Measurements from ENCODE around the gene RPL37. TPM values are rescaled to one million over a fixed set of nuclear protein-coding genes. Genes with fewer than 3 reads are reported as not detected.

The RPL37 gene
- total RNA-seq, 2 donors from 2014 or later: 867 to 934 TPM

- Histone ChIP-seq H3K9ac (ENCODE audit: low read depth in 2 of 2, low read length in 2 of 2) (no peak overlapping the region), H3K36me3 (peaks cover 23% of the 10 kb centered on the region), H3K27ac (no peak overlapping the region), H3K9me3 (no peaks in the 10 kb centered on the region), H3K4me3 (no peak overlapping the region), H3K4me1 (no peaks in the 10 kb centered on the region), H3K27me3 (no peaks in the 10 kb centered on the region)
- intact Hi-C loops (cut with DNase I): loop anchor here (5.0 kb wide), 1 partner anchor 75 kb away; the partner anchor contains the start of gene TTC33
- no peak for TF ChIP-seq CTCF (IDR thresholded peaks at IDR 0.05)
- DNase-seq: no peak
These were observed 2.7 kb downstream of the RPL37 start for GRCh38 chr5:40832345-40832744.

GRCh38 chr5:40831346-40832210, 3.4 kb downstream of the RPL37 start:
- no peak for TF ChIP-seq CTCF (IDR thresholded peaks at IDR 0.05)
- Histone ChIP-seq H3K4me3 (no peak overlapping the region), H3K27me3 (no peaks in the 10 kb centered on the region), H3K36me3 (peaks cover 23% of the 10 kb centered on the region), H3K27ac (no peak overlapping the region), H3K9ac (ENCODE audit: low read depth in 2 of 2, low read length in 2 of 2) (no peak overlapping the region), H3K4me1 (no peaks in the 10 kb centered on the region), H3K9me3 (no peaks in the 10 kb centered on the region)
- intact Hi-C loops (cut with DNase I): loop anchor here (5.0 kb wide), 1 partner anchor 74 kb away; the partner anchor contains the start of gene TTC33
- no peak for DNase-seq

GRCh38 chr5:40829748-40830533, 5.1 kb downstream of the RPL37 start:
- Histone ChIP-seq H3K4me1 (no peaks in the 10 kb centered on the region), H3K4me3 (no peak overlapping the region), H3K36me3 (peaks cover 23% of the 10 kb centered on the region), H3K9me3 (no peaks in the 10 kb centered on the region), H3K27ac (no peak overlapping the region), H3K27me3 (no peaks in the 10 kb centered on the region), H3K9ac (ENCODE audit: low read depth in 2 of 2, low read length in 2 of 2) (no peak overlapping the region)
- DNase-seq: no peak
- intact Hi-C loops (cut with DNase I): loop anchor here (5.0 kb wide), 1 partner anchor 73 kb away; the partner anchor contains the start of gene TTC33
- TF ChIP-seq CTCF (IDR thresholded peaks at IDR 0.05): no peak

- no peak overlapping the region for H3K27ac ChIP-seq
- DNase-seq: no peak
- no peak for TF ChIP-seq CTCF (IDR thresholded peaks at IDR 0.05)
- no peaks in the 10 kb centered on the region for H3K27me3 ChIP-seq
- H3K9ac ChIP-seq (ENCODE audit: low read depth in 2 of 2, low read length in 2 of 2): no peak overlapping the region
- H3K36me3 ChIP-seq: peaks cover 23% of the 10 kb centered on the region
- H3K4me3 ChIP-seq: no peak overlapping the region
- H3K4me1 ChIP-seq: no peaks in the 10 kb centered on the region
- H3K9me3 ChIP-seq: no peaks in the 10 kb centered on the region
- intact Hi-C loops (cut with DNase I): no loop called here
These were observed 6.0 kb downstream of the RPL37 start for GRCh38 chr5:40828690-40829661.
